ENCODE results near the gene DDX10. TPM values are rescaled to one million over a fixed set of nuclear protein-coding genes. Genes with fewer than 3 reads are reported as not detected.

DDX10 gene
- total and polyA plus RNA-seq, 9 of the 15 experiments (the other 6 are each of a cell fraction or from before 2014, with no cell fraction given), result 33.9 to 94.6 (median 50.7) TPM

GRCh38 chr11:108882211-108882831 is 217.5 kb downstream of the DDX10 start:
- Histone ChIP-seq H2AFZ (ENCODE audit: low read depth, low read length) (no peak overlapping the region), H3K36me3 (ENCODE audit: control insufficient read depth, insufficient read depth, low read length) (no peaks in the 10 kb centered on the region), H3K4me3 (no peak overlapping the region), H3K4me2 (ENCODE audit: insufficient read depth, low read length) (no peak overlapping the region), H3K79me2 (ENCODE audit: control insufficient read depth, insufficient read depth, low read length) (no peaks in the 10 kb centered on the region), H3K9me3 (replicated peaks; ENCODE audit: control insufficient read depth, insufficient read depth, low read depth, low read length) (no peaks in the 10 kb centered on the region), H3K27ac (ENCODE audit: extremely low read depth, low read depth, low read length) (no peak overlapping the region), H4K20me1 (replicated peaks; ENCODE audit: control insufficient read depth, insufficient read depth, low read length) (peaks cover 3% of the 10 kb centered on the region; the same call in 1 of the 2 replicates), H3K4me1 (replicated peaks in 1 of 2; ENCODE audit: control insufficient read depth in 2 of 2, insufficient read depth in 2 of 2, low read length in 2 of 2) (no peaks in the 10 kb centered on the region), H3K9me1 (ENCODE audit: control insufficient read depth, insufficient read depth, low read length) (no peaks in the 10 kb centered on the region), H3K9ac (ENCODE audit: insufficient read depth in 1 of 2, low read depth in 2 of 2, low read length in 2 of 2) (no peak overlapping the region), H3K27me3 (ENCODE audit: control insufficient read depth in 2 of 2, insufficient read depth in 2 of 2, low read length in 2 of 2) (no peaks in the 10 kb centered on the region)
- CTCF ChIA-PET (ENCODE audit: low intra/inter-chr PET ratio), result no interaction called here
- FAIRE-seq, result no peak
- in situ Hi-C loops (cut with MboI) (no loop called here), intact Hi-C loops (cut with micrococcal nuclease) (no loop called here)
- POLR2A ChIA-PET, result no interaction called here
- no peak for ATAC-seq
- DNase-seq (ENCODE audit: extremely low read depth in 1 of 4, low spot score in 3 of 4), result no peak
- 79% methylated on average over 5 of the region's 5 CpGs for WGBS (ENCODE audit: insufficient coverage, low coverage, missing lambda C conversion rate)
- BruUV-seq (replicated peaks), result no TSS peak
- TF ChIP-seq, protein P1, sequence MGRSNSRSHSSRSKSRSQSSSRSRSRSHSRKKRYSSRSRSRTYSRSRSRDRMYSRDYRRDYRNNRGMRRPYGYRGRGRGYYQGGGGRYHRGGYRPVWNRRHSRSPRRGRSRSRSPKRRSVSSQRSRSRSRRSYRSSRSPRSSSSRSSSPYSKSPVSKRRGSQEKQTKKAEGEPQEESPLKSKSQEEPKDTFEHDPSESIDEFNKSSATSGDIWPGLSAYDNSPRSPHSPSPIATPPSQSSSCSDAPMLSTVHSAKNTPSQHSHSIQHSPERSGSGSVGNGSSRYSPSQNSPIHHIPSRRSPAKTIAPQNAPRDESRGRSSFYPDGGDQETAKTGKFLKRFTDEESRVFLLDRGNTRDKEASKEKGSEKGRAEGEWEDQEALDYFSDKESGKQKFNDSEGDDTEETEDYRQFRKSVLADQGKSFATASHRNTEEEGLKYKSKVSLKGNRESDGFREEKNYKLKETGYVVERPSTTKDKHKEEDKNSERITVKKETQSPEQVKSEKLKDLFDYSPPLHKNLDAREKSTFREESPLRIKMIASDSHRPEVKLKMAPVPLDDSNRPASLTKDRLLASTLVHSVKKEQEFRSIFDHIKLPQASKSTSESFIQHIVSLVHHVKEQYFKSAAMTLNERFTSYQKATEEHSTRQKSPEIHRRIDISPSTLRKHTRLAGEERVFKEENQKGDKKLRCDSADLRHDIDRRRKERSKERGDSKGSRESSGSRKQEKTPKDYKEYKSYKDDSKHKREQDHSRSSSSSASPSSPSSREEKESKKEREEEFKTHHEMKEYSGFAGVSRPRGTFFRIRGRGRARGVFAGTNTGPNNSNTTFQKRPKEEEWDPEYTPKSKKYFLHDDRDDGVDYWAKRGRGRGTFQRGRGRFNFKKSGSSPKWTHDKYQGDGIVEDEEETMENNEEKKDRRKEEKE (IDR thresholded peaks at IDR 0.05; ENCODE audit: borderline replicate concordance in 1 of 2, control insufficient read depth in 1 of 2, low read depth in 2 of 2, low read length in 1 of 2), result no peak
- no peak for TF ChIP-seq ZNF311 (CRISPR knock-in tag; IDR thresholded peaks at IDR 0.05)
- no peak for TF ChIP-seq SMAD2 (IDR thresholded peaks at IDR 0.05; ENCODE audit: low read depth, low read length)
- TF ChIP-seq MEF2A (IDR thresholded peaks at IDR 0.05; ENCODE audit: control insufficient read depth, low read depth, low read length), result no peak
- TF ChIP-seq, protein P2, sequence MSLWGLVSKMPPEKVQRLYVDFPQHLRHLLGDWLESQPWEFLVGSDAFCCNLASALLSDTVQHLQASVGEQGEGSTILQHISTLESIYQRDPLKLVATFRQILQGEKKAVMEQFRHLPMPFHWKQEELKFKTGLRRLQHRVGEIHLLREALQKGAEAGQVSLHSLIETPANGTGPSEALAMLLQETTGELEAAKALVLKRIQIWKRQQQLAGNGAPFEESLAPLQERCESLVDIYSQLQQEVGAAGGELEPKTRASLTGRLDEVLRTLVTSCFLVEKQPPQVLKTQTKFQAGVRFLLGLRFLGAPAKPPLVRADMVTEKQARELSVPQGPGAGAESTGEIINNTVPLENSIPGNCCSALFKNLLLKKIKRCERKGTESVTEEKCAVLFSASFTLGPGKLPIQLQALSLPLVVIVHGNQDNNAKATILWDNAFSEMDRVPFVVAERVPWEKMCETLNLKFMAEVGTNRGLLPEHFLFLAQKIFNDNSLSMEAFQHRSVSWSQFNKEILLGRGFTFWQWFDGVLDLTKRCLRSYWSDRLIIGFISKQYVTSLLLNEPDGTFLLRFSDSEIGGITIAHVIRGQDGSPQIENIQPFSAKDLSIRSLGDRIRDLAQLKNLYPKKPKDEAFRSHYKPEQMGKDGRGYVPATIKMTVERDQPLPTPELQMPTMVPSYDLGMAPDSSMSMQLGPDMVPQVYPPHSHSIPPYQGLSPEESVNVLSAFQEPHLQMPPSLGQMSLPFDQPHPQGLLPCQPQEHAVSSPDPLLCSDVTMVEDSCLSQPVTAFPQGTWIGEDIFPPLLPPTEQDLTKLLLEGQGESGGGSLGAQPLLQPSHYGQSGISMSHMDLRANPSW (CRISPR knock-in tag; IDR thresholded peaks at IDR 0.05), result no peak
- no peak for TF ChIP-seq ETS2 (tag; IDR thresholded peaks at IDR 0.05; ENCODE audit: borderline replicate concordance, poor library complexity, severe bottlenecking)
- TF ChIP-seq NCOR1 (IDR thresholded peaks at IDR 0.05), result no peak
